WERI-Rb-1 (cell line): ENCODE data around the gene LATS1.

Source experiments
- DNase-seq: peaks from one replicate; pipeline ENCODE4 v3.0.0-alpha.2; 2020
- H3K27ac ChIP-seq: fragments of 250-450 bp; sonication (Bioruptor Pico); 2 replicates; pipeline ENCODE4 v1.5.1; 2020; ENCODE audit warnings: mild to moderate bottlenecking, moderate library complexity
- H3K27me3 ChIP-seq: fragments of 250-450 bp; sonication (Bioruptor Pico); 2 replicates; pipeline ENCODE4 v1.5.1; 2021; ENCODE audit warnings: mild to moderate bottlenecking, low read depth, moderate library complexity; ENCODE audit not compliant: insufficient read depth, severe bottlenecking
- H3K36me3 ChIP-seq: fragments of 250-450 bp; sonication (Bioruptor Pico); 2 replicates; pipeline ENCODE4 v1.5.1; 2020; ENCODE audit warnings: mild to moderate bottlenecking, moderate library complexity
- H3K4me3 ChIP-seq: 2 replicates; pipeline ENCODE4 v1.5.1; 2011; ENCODE audit warnings: low read depth, mild to moderate bottlenecking, control low read depth, low read length
- H3K9me3 ChIP-seq: fragments of 250-450 bp; sonication (Bioruptor Pico); 2 replicates; pipeline ENCODE4 v1.5.1; 2021; ENCODE audit warnings: mild to moderate bottlenecking, moderate library complexity; ENCODE audit not compliant: severe bottlenecking
- TF ChIP-seq, protein P1 (sequence below): IDR thresholded peaks from 2 replicates; pipeline ENCODE4 v1.5.1; 2011; ENCODE audit warnings: low read depth, mild to moderate bottlenecking, control low read depth, inconsistent platforms, low read length

Gene LATS1

DNA sequence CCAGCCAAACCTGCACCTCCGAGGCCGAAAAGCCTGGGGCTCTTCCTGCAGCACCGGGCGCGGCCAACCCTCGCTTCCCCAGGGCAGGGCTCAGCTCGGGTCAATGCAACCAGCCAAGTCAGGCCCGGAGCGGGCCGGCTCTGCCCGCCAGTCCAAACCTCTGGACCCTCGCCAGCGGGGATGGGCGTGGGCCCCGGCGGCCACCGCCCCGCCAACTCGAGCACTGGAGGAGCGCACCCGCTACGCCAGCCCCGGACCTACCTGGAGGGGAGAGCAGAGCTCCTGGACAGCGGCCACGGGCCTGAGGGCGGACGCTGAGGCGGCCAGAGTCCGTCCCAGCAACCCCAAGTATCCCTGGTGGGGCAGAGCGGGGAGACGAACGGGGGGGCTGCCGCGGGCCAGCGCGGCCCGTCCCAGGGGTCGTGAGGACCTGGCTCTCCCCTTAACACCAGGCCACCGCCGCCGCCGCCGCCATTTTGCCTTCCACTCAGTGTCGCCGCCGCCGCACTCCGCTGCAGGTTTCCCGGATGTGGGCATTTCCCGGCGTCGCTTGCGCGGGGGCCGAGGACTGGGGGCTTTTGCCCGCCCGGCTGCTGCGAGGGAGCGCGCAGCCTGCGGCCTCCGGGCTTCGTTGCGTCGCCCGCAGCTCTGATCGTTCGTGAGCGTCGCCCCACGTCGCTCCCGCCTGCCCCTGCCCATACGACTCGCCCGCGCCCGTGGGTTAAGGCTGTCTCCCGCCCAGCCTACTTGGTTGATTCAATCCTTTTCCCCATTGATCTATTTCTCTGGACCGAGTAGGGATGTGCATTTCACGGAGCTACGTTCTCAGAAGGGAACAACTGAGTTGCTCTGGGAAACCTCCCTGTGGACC lies at the start of gene LATS1:
LATS1 (minus strand) TSS at position 514 of the 871 bp plus-strand sequence. CDS start 15,975 bp downstream, outside the sequence.
- no peaks in the 10 kb centered on the region for H3K27me3 ChIP-seq
- peak; percentile 87 for DNase-seq
- H3K9me3 ChIP-seq = no peaks in the 10 kb centered on the region
- H3K36me3 ChIP-seq = peaks cover 18% of the 10 kb centered on the region
- H3K4me3 ChIP-seq = peak within 1 kb of the TSS; percentile 90
- TF ChIP-seq, protein P1, sequence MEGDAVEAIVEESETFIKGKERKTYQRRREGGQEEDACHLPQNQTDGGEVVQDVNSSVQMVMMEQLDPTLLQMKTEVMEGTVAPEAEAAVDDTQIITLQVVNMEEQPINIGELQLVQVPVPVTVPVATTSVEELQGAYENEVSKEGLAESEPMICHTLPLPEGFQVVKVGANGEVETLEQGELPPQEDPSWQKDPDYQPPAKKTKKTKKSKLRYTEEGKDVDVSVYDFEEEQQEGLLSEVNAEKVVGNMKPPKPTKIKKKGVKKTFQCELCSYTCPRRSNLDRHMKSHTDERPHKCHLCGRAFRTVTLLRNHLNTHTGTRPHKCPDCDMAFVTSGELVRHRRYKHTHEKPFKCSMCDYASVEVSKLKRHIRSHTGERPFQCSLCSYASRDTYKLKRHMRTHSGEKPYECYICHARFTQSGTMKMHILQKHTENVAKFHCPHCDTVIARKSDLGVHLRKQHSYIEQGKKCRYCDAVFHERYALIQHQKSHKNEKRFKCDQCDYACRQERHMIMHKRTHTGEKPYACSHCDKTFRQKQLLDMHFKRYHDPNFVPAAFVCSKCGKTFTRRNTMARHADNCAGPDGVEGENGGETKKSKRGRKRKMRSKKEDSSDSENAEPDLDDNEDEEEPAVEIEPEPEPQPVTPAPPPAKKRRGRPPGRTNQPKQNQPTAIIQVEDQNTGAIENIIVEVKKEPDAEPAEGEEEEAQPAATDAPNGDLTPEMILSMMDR = no peak
- peak within 1 kb of the TSS; percentile 95 for H3K27ac ChIP-seq

DNA sequence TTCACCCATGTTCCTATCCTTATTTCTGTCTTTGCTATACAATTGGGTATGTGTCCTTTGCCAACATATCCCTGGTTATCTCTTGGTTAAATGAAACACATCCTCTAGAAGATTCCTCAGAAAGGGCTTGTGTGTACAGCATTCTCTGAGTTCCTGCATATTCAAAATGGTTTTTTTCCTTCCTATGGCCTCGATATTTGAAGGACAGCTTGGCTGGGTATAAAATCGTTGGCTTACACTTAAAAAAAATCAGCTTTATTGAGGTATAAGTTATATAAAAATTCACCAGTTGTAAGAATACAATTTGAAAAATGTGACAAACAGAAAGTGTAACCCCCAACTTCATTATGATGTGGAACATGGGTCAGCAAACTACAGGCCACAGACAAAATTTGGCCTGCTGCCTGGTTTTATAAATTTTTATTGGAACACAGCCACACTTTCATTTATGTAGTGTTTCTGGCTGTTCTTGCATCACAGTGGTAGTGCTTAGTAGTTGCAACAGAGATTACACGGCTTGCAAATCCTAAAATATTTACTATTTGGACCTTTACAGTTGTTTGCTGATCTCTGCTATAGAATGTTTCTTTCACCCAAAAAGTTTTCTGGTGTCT lies 48.4 kb upstream of the LATS1 start:
- Histone ChIP-seq H3K9me3 (peaks cover 4% of the 10 kb centered on the region), H3K36me3 (peaks cover 20% of the 10 kb centered on the region), H3K27ac (no peak overlapping the region), H3K27me3 (no peaks in the 10 kb centered on the region), H3K4me3 (no peak overlapping the region)
- TF ChIP-seq, protein P1 = no peak
- no peak for DNase-seq

DNA sequence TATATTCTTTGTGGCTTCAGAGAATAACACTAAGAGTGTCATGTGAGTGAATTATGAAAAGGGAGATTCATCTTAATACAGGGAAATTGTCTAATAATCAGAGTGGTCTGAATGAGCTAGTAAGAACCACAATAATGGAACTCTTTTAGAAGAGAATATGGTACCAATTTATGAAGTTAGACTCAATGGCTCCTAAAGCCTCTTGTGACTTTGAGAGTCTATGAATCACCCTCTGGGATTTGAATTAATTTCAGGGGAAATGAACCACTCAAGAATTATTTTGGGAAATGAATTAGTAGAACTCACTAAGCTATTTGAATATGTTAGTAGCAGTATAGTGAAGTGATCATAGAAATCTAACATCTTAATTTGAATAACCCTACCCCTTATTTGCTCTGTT lies 46.0 kb upstream of the LATS1 start:
- Histone ChIP-seq H3K27ac (no peak overlapping the region), H3K4me3 (no peak overlapping the region), H3K27me3 (no peaks in the 10 kb centered on the region), H3K9me3 (peaks cover 4% of the 10 kb centered on the region), H3K36me3 (peaks cover 29% of the 10 kb centered on the region)
- DNase-seq = no peak
- TF ChIP-seq, protein P1 = no peak

DNA sequence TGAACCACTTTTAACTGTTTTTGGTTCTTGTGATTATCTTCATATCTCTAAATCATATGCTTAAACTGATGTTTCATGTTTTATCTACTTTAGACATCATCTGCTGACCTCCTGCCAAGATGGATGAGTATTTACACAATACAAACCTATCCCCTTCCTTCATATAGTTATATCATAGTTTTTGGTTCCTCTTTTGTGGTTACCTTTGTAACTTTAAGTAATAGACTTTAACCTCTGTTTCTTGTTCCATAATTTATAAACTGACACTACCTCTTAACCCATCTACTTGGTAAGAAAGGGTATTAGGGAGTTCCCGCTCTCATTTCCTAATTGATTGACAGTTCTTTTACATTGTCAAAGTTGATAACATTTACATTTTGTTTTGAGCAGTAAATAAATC lies 43.5 kb upstream of the LATS1 start:
- Histone ChIP-seq H3K27ac (no peak overlapping the region), H3K36me3 (peaks cover 22% of the 10 kb centered on the region), H3K27me3 (no peaks in the 10 kb centered on the region), H3K9me3 (peaks cover 4% of the 10 kb centered on the region), H3K4me3 (no peak overlapping the region)
- DNase-seq = no peak
- TF ChIP-seq, protein P1 = no peak

DNA sequence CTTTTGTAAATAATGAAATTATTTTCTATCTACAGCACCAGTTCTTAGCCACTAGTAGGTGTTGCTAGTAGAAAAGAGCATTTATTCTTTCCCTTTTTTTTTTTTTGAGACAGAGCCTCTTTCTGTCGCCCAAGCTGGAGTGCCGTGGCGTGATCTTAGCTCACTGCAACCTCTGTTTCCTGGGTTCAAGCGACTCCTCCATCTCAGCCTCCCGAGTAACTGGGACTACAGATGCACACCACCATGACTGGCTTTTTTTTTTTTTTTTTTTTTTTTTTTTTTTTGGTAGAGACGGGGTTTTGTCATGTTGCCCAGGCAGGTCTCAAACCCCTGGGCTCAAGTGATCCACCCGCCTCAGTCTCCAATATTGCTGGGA lies 38.3 kb upstream of the LATS1 start:
- no peaks in the 10 kb centered on the region for H3K27me3 ChIP-seq
- H3K4me3 ChIP-seq = no peak overlapping the region
- H3K9me3 ChIP-seq = no peaks in the 10 kb centered on the region
- peaks cover 17% of the 10 kb centered on the region for H3K36me3 ChIP-seq
- no peak for DNase-seq
- TF ChIP-seq, protein P1 = no peak
- H3K27ac ChIP-seq = no peak overlapping the region
